Naive thymus-derived CD4-positive, alpha-beta T cell (primary cell): Measurements from ENCODE around the gene SLC31A2. TPM values are rescaled to one million over a fixed set of nuclear protein-coding genes. Genes with fewer than 3 reads are reported as not detected.
A peak's percentile ranks its signal among the peaks of the same experiment; 100 is the strongest.

Experiments used
- ATAC-seq: fragments of 150-1000 bp; cut with Tn5 transposase; 2 replicates; pipeline ENCODE4 v1.10.0; 2021; ENCODE audit warnings: mild to moderate bottlenecking, moderate library complexity
- CTCF ChIA-PET: fragments of 350-600 bp; sonication (Branson Sonifier 250); formaldehyde crosslinking; loops from one replicate; lab custom pipeline; 2021; ENCODE audit warnings: antibody characterized with exemption; lab: Charles Lee
- POLR2A ChIA-PET: fragments of 350-600 bp; sonication (Branson Sonifier 250); formaldehyde crosslinking; loops from one replicate; lab custom pipeline; 2021; ENCODE audit warnings: antibody characterized with exemption, inconsistent platforms; lab: Charles Lee
- DNase-seq, 9 donors: peaks; one replicate each; pipeline versions ENCODE4 v3.0.0 to v3.0.0-alpha.2; 2020 to 2022; ENCODE audit warnings: mixed read lengths in 1 of 9
- H3K27ac ChIP-seq: one replicate; pipeline ENCODE4 v1.7.0; 2013; ENCODE audit warnings: mild to moderate bottlenecking, low read depth, low read length, moderate library complexity
- H3K27me3 ChIP-seq, 2 donors: one replicate each; pipeline ENCODE4 v1.7.0; 2013; ENCODE audit warnings: low read length in 2 of 2, mild to moderate bottlenecking in 2 of 2, moderate library complexity in 2 of 2; ENCODE audit not compliant: control insufficient read depth in 2 of 2, insufficient read depth in 2 of 2
- H3K36me3 ChIP-seq, 3 experiments: 1 replicate in 2 of 3; 2 replicates in 1 of 3; pipeline ENCODE4 v1.7.0; 2013; ENCODE audit warnings: low read length in 3 of 3, mild to moderate bottlenecking in 3 of 3, moderate library complexity in 1 of 3; ENCODE audit not compliant: insufficient read depth in 3 of 3, control insufficient read depth in 2 of 3
- H3K4me1 ChIP-seq, 2 donors: one replicate each; pipeline ENCODE4 v1.7.0; 2013; ENCODE audit warnings: low read length in 2 of 2, mild to moderate bottlenecking in 2 of 2, moderate library complexity in 1 of 2; ENCODE audit not compliant: control insufficient read depth in 2 of 2, insufficient read depth in 2 of 2
- H3K4me3 ChIP-seq: 2 replicates; pipeline ENCODE4 v1.7.0; 2013; ENCODE audit warnings: mild to moderate bottlenecking, low read length
- H3K9me3 ChIP-seq, 3 experiments: 1 replicate in 2 of 3; 2 replicates in 1 of 3; pipeline ENCODE4 v1.7.0; 2013; ENCODE audit warnings: low read length in 3 of 3; ENCODE audit not compliant: control insufficient read depth in 2 of 3
- H3K27ac Mint-ChIP-seq, 9 donors: one replicate each; pipeline ENCODE4 v1.8.0; 2020 to 2022; ENCODE audit warnings: mixed read lengths in 9 of 9, mild to moderate bottlenecking in 8 of 9, moderate library complexity in 5 of 9, inconsistent platforms in 2 of 9
- H3K27me3 Mint-ChIP-seq, 5 donors: one replicate each; pipeline ENCODE4 v1.8.0; 2021 to 2022; ENCODE audit warnings: mixed read lengths in 5 of 5, mild to moderate bottlenecking in 1 of 5
- H3K36me3 Mint-ChIP-seq, 5 donors: one replicate each; pipeline ENCODE4 v1.8.0; 2020 to 2022; ENCODE audit warnings: mixed read lengths in 5 of 5, mild to moderate bottlenecking in 3 of 5, inconsistent platforms in 1 of 5
- H3K4me1 Mint-ChIP-seq, 7 donors: one replicate each; pipeline ENCODE4 v1.8.0; 2020 to 2022; ENCODE audit warnings: mixed read lengths in 7 of 7, mild to moderate bottlenecking in 3 of 7, inconsistent platforms in 1 of 7
- H3K4me3 Mint-ChIP-seq, 10 donors: one replicate each; pipeline ENCODE4 v1.8.0; 2020 to 2022; ENCODE audit warnings: mild to moderate bottlenecking in 10 of 10, mixed read lengths in 10 of 10, moderate library complexity in 6 of 10, inconsistent platforms in 2 of 10
- H3K9me3 Mint-ChIP-seq, 11 donors: one replicate each; pipeline ENCODE4 v1.8.0; 2020 to 2022; ENCODE audit warnings: mixed read lengths in 11 of 11, mild to moderate bottlenecking in 4 of 11, inconsistent platforms in 1 of 11, moderate library complexity in 1 of 11
- intact Hi-C, 2 donors: fragments of 100-400 bp; cut with micrococcal nuclease; formaldehyde crosslinking; loops; one replicate each; pipeline ENCODE4 v1.15.1; 2023
- polyA plus RNA-seq, 2 donors: library from polyadenylated mRNA; unstranded; fragments of 300-500 nt; fragmentation: Illumina TruSeq; gene quantifications; one replicate each; pipeline ENCODE4 v1.2.3, GENCODE V29; 2021
- total RNA-seq, 6 experiments: library from RNA in 5 of 6; stranded (reverse) in 5 of 6; gene quantifications; 1 replicate in 5 of 6; 2 replicates in 1 of 6; pipeline ENCODE4 v1.2.3 and lab custom pipeline; 2021 to 2026

The SLC31A2 gene
- total and polyA plus RNA-seq, 7 experiments from 2014 or later, result 2.7 to 39.2 (median 5.3) TPM

DNA sequence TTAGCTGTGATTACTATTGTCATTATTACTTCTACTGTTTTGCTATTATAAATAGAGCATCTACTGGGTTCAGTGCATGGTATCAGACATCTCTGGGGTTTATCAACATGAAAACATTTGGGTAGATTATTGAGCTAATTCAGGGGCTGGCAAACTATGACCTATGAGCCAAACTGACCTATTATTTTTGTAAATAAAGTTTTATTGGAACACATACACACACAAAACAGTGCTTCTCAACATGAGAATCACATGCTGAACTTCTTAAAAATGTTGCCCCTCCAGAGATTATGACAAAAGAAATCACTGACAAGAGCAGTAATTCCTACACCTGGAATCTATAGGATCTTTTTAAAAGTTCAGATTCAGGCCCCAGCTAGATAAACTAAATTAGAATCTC lies 30.4 kb downstream of the SLC31A2 start:
- Mint-ChIP-seq H3K27ac (no peak overlapping the region), H3K9me3 (no peaks in the 10 kb centered on the region), H3K27me3 (no peaks in the 10 kb centered on the region), H3K4me3 (no peak overlapping the region), H3K36me3 (peaks cover 34 to 79% (median 49%) of the 10 kb centered on the region in 5 donors), H3K4me1 (peaks cover 0 to 5% (median 0%) of the 10 kb centered on the region in 7 donors)
- ATAC-seq, result no peak
- CTCF ChIA-PET, result no interaction called here
- Histone ChIP-seq H3K36me3 (peaks cover 21 to 91% (median 34%) of the 10 kb centered on the region in 3 experiments), H3K27me3 (no peaks in the 10 kb centered on the region), H3K27ac (no peak overlapping the region), H3K4me3 (no peak overlapping the region), H3K4me1 (no peaks in the 10 kb centered on the region), H3K9me3 (no peaks in the 10 kb centered on the region)
- intact Hi-C loops, result no loop called here
- POLR2A ChIA-PET, result no interaction called here
- no peak for DNase-seq

DNA sequence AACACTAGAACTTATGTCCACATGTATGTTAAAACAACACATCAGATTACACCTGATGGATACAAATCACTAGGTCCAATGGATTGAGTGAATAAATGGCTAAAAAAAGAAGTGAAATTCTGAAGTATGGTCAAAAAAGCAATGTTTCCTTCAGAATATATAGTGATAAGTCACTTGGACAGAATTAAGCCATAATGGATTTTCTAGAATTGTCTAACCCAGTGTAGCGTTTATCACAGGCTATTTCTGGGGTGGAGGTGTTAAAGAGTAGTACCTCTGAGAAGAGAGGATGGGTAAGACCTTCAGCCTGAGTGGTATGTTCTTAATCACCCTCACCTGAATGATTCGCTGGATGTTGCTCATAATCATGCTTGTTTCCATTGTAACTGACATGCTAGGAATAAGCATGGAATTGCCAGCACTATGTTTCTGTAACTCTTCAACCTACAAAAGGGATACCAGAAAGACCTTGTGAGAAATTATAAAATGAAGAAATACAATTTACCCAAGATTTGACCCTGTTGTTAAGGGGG lies 33.2 kb downstream of the SLC31A2 start:
- ATAC-seq (no peak), DNase-seq (no peak)
- Histone ChIP-seq H3K4me1 (no peaks in the 10 kb centered on the region), H3K4me3 (no peak overlapping the region), H3K27ac (no peak overlapping the region), H3K9me3 (no peaks in the 10 kb centered on the region), H3K36me3 (peaks cover 30 to 93% (median 50%) of the 10 kb centered on the region in 3 experiments), H3K27me3 (no peaks in the 10 kb centered on the region)
- H3K4me3 Mint-ChIP-seq, result no peak overlapping the region
- peaks cover 27 to 74% (median 38%) of the 10 kb centered on the region in 5 donors for H3K36me3 Mint-ChIP-seq
- H3K27ac Mint-ChIP-seq, result peak overlapping the region in 1 of 9 donors; percentile 19
- ChIA-PET CTCF (no interaction called here), POLR2A (no interaction called here)
- no peaks in the 10 kb centered on the region for H3K9me3 Mint-ChIP-seq
- peaks cover 0 to 11% (median 2%) of the 10 kb centered on the region in 7 donors for H3K4me1 Mint-ChIP-seq
- H3K27me3 Mint-ChIP-seq, result no peaks in the 10 kb centered on the region
- intact Hi-C loops, result no loop called here

DNA sequence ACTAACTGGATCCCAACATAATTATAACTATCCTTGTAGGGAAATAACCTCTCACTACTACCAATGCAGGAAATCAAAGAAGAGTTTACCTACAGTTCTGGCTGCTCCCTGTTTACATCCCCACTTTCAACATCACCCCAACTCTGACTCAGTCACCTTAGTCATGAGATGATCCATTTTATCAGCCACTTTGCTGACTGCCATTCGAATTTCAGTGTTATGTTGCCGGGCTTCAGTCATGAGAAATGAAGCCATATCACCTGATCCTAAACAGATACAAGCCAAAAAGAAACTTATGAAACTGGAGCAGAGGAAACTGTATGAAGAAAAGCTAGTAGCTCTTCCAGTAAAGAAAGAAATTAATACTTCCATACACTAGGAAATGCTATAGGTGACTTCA lies 33.7 kb downstream of the SLC31A2 start:
- H3K4me1 Mint-ChIP-seq, result peaks cover 0 to 11% (median 2%) of the 10 kb centered on the region in 7 donors
- no peaks in the 10 kb centered on the region for H3K27me3 ChIP-seq
- ChIA-PET POLR2A (no interaction called here), CTCF (no interaction called here)
- H3K4me3 ChIP-seq, result no peak overlapping the region
- H3K36me3 Mint-ChIP-seq, result peaks cover 27 to 74% (median 38%) of the 10 kb centered on the region in 5 donors
- no peaks in the 10 kb centered on the region for H3K4me1 ChIP-seq
- no peak overlapping the region for H3K4me3 Mint-ChIP-seq
- DNase-seq (no peak), ATAC-seq (no peak)
- no peaks in the 10 kb centered on the region for H3K27me3 Mint-ChIP-seq
- peaks cover 30 to 92% (median 50%) of the 10 kb centered on the region in 3 experiments for H3K36me3 ChIP-seq
- no peaks in the 10 kb centered on the region for H3K9me3 ChIP-seq
- no peak overlapping the region for H3K27ac ChIP-seq
- peak overlapping the region in 1 of 9 donors; percentile 19 for H3K27ac Mint-ChIP-seq
- no peaks in the 10 kb centered on the region for H3K9me3 Mint-ChIP-seq
- intact Hi-C loops, result no loop called here

DNA sequence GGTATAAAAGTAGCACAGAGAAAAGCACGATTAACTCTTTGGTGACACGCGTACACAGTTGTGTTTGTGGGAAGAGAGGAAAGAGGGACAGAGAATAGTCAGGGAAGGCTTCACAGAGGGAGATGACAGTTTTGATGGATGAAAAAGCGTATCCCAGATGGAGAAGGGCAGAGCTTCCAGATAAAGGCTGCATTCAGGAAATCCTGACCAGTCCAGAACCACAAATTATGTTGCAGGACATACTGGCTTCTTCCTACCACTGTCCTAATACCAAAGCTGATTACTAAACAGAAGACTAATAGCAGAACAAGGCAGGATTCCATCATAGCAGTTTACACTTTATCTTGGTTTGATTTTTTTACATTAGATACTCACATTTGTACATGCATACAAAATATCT lies 34.5 kb downstream of the SLC31A2 start:
- CTCF ChIA-PET, result no interaction called here
- H3K4me1 Mint-ChIP-seq, result peaks cover 0 to 13% (median 2%) of the 10 kb centered on the region in 7 donors
- H3K27ac ChIP-seq, result no peak overlapping the region
- no peaks in the 10 kb centered on the region for H3K27me3 Mint-ChIP-seq
- intact Hi-C loops, result no loop called here
- no peaks in the 10 kb centered on the region for H3K4me1 ChIP-seq
- ATAC-seq, result no peak
- H3K27ac Mint-ChIP-seq, result peak overlapping the region in 3 of 9 donors; percentile 34 to 58 (median 45)
- DNase-seq, result no peak
- no peak overlapping the region for H3K4me3 ChIP-seq
- no peaks in the 10 kb centered on the region for H3K27me3 ChIP-seq
- H3K36me3 Mint-ChIP-seq, result peaks cover 27 to 75% (median 41%) of the 10 kb centered on the region in 5 donors
- H3K36me3 ChIP-seq, result peaks cover 34 to 91% (median 53%) of the 10 kb centered on the region in 3 experiments
- no peaks in the 10 kb centered on the region for H3K9me3 Mint-ChIP-seq
- H3K9me3 ChIP-seq, result no peaks in the 10 kb centered on the region
- POLR2A ChIA-PET, result no interaction called here
- no peak overlapping the region for H3K4me3 Mint-ChIP-seq

DNA sequence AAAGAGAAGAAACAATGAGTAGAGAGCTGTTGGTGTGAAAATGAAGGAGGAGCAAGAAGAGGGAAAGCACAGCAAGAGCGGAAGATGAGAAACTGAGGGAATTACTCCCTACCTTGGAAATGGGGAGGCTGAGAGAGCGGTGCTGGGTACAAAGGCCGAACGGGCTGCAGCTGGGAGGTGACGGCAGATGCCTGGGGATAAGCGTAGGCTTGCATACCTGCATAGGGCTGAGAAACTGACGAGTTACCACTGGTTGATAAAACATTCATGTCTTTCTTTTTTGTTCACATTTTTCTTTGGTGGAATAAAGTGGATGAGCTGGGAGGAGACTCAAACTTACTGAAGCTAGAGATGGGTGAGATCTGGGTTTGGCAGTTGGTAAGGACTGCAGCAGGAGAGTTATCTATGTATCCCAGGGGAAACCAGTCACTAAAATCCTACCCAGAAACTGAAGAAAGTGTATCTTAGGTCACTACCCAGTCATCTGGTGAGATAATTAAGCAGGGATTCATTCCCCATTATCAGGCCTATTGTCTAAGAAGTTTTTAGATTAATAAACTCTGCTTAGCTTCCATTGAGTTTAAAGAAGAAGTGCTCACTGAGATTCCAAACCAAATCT lies 35.4 kb downstream of the SLC31A2 start:
- Mint-ChIP-seq H3K36me3 (peaks cover 27 to 73% (median 42%) of the 10 kb centered on the region in 5 donors), H3K4me3 (no peak overlapping the region), H3K27me3 (no peaks in the 10 kb centered on the region), H3K9me3 (no peaks in the 10 kb centered on the region), H3K4me1 (peaks cover 0 to 13% (median 2%) of the 10 kb centered on the region in 7 donors), H3K27ac (peak overlapping the region in 3 of 9 donors; percentile 3 to 57 (median 33))
- H3K27ac ChIP-seq, result no peak overlapping the region
- no peak overlapping the region for H3K4me3 ChIP-seq
- H3K36me3 ChIP-seq, result peaks cover 39 to 84% (median 54%) of the 10 kb centered on the region in 3 experiments
- ATAC-seq (no peak), DNase-seq (no peak)
- no peaks in the 10 kb centered on the region for H3K9me3 ChIP-seq
- ChIA-PET CTCF (interaction anchor here (0.6 kb wide), 1 partner anchor 1513 kb away, joined by 4 read pairs; no protein-coding TSS in a partner anchor), POLR2A (no interaction called here)
- H3K4me1 ChIP-seq, result no peaks in the 10 kb centered on the region
- no peaks in the 10 kb centered on the region for H3K27me3 ChIP-seq
- intact Hi-C loops, result no loop called here

DNA sequence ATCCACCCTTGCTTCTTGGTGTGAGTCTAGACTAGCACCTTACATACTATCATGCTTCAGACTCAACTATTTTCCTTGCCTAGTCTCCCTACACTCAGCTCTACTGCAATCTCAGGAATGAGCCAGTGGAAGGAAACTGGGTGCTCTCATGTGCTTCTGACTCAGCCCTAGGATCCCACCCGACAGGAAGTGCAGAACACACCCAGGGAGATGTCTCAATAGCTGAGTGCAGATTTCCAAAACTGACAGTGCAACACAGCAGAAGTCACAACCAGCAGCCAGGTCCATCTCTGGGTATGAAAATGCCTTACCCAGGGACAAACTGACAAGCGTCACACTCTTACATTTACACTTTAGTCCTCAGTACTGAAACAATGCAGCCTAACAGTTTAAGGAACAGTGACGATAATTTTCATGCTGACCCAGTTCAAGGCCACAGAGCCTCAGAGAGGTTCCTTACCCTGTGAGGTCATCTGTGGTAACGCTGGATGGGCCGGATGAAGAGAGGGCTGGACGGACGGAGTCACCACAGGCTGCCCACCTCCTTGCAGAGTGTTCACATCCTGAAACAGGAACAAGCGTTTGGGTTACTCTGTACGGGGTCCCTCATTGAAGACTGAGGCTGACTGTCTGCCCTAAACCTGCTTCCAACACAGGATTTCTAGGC lies 37.3 kb downstream of the SLC31A2 start:
- DNase-seq, result no peak
- Histone ChIP-seq H3K36me3 (peaks cover 39 to 81% (median 48%) of the 10 kb centered on the region in 3 experiments), H3K4me1 (no peaks in the 10 kb centered on the region), H3K27me3 (no peaks in the 10 kb centered on the region), H3K9me3 (no peaks in the 10 kb centered on the region), H3K4me3 (no peak overlapping the region), H3K27ac (no peak overlapping the region)
- H3K9me3 Mint-ChIP-seq, result no peaks in the 10 kb centered on the region
- H3K4me1 Mint-ChIP-seq, result peaks cover 0 to 13% (median 2%) of the 10 kb centered on the region in 7 donors
- peak; percentile 90 for ATAC-seq
- H3K4me3 Mint-ChIP-seq, result no peak overlapping the region
- CTCF ChIA-PET, result no interaction called here
- POLR2A ChIA-PET, result no interaction called here
- intact Hi-C loops, result no loop called here
- no peaks in the 10 kb centered on the region for H3K27me3 Mint-ChIP-seq
- H3K27ac Mint-ChIP-seq, result peak overlapping the region in 1 of 9 donors; percentile 41
- H3K36me3 Mint-ChIP-seq, result peaks cover 17 to 60% (median 30%) of the 10 kb centered on the region in 5 donors
